Activated CD8-positive, alpha-beta memory T cell treated with anti-CD3 and anti-CD28 coated beads for 36 hours (primary cell): ENCODE data around the gene HSF4. TPM values are rescaled to one million over a fixed set of nuclear protein-coding genes. Genes with fewer than 3 reads are reported as not detected.

Experiments used
- CTCF ChIA-PET: fragments of 350-600 bp; sonication (Branson Sonifier 250); formaldehyde crosslinking; loops from one replicate; lab custom pipeline; 2021; ENCODE audit warnings: antibody characterized with exemption; lab: Charles Lee
- POLR2A ChIA-PET: fragments of 350-600 bp; sonication (Branson Sonifier 250); formaldehyde crosslinking; loops from one replicate; lab custom pipeline; 2021; ENCODE audit warnings: antibody characterized with exemption; lab: Charles Lee
- total RNA-seq, 2 experiments: library from RNA; stranded (reverse); gene quantifications; one replicate each; pipeline ENCODE4 v1.2.3, GENCODE V29; 2021

The HSF4 gene
- total RNA-seq, 2 experiments from 2014 or later, result 7.6 to 11.4 TPM

DNA sequence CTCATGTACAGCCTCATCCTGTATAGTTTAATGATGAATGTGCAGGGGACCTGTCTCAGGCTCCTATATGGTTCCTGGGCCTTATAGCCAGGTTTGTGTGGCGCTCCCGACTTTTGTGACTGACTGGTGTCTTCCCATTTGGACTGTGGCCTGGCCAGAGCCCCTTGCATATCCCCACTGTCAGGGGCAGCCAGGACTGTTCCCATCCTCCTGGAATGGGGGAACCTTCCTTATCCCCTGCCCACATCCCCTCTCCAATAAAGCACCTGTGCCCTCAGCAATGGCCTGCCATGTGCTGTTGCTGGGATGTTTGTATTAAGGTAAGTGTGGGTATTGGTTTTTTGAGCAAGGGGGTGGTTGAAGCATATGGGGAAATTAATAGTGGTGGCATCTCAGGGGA, 16.3 kb upstream of the HSF4 start:
- ChIA-PET CTCF (no interaction called here), POLR2A (no interaction called here)

GRCh38 chr16:67148656-67149275, 15.8 kb upstream of the HSF4 start:
- CTCF ChIA-PET, result interaction anchor here (0.6 kb wide), 1 partner anchor 21 kb away, joined by 3 read pairs; the partner anchor contains the start of gene NOL3

DNA sequence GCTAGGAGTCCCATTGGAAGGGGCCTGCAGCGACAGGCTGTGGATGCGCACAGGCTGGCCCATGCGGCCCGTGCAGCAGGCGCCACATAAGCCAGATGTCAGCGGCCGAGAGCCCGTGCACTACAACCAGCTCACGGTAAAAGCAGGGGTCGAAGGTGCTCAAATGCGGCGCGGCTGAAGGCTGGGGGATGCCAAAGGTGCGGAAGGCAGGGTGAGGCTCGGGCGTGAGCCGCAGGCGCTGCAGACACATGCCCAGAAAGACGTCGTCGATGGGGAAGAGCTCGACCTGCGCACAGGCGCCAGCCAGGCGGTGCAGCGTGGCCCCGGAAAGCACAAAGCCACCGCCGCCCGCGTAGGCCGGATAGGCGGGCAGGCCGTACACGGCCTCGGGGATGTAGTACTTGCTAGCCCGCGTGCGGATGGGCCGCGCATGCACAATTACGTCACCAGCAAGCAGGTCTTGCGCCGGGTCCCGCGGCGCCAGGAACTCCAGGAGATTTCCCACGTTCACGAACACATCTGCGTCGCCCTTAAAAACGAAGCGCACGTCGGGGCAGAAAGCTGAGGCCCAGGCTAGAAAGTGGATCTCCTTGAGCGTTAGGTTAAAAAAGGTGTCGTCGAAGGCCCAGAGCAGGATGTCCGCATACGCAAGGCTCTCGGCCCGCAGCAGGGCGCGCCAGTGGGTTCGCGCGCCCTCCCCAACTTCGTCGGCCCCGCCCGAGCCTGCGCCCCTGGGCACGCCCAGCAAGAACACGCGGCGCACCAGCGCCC, 15.1 kb upstream of the HSF4 start:
- ChIA-PET POLR2A (no interaction called here), CTCF (interaction anchor here (0.6 to 2.2 kb wide), 3 partner anchors 21 to 159 kb away, joined by 3 to 13 read pairs (median 3); partner anchors contain the start of gene NOL3)

More at GRCh38 chr16:67148656-67149275, 15.8 kb upstream of the HSF4 start:
- POLR2A ChIA-PET, result no interaction called here

GRCh38 chr16:67150047-67150832, 14.3 kb upstream of the HSF4 start:
- ChIA-PET POLR2A (interaction anchor here (1.3 kb wide), 1 partner anchor 133 kb away, joined by 3 read pairs; no protein-coding TSS in a partner anchor), CTCF (interaction anchor here (0.7 to 2.2 kb wide), 7 partner anchors 25 to 174 kb away, joined by 3 to 13 read pairs (median 4); no protein-coding TSS in a partner anchor)

DNA sequence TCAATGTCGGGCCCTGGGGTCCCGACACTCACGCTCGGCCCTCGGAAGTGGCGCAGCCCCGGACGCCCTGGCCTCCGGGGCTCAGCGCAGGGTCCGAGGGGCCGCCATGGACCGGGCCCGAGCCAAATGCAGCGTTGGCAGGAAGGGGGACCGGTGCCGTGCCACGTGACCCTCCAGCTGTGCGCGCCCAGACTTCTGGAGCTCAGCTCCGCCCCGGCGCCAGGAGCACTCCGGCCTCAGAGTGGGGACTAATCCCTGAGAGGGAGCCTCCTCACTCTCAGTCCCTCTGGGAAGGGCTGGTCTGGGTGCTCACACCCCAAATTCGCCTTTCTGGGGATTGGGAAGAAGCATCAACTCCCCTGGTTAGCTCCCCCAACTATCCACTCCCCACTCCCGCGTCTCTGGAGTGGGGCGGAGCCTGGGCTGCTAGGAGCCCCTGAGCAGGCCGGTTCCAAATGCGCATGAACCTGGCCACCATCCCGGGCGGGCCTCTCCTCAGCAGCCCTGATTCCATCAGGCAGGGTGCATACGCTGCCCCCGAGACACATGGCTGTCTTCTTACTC, 13.6 kb upstream of the HSF4 start, which contains the start of gene B3GNT9:
Gene B3GNT9, minus strand, starts transcription at position 166 of the 564 bp plus-strand sequence. CDS start 513 bp downstream, outside the sequence.
- POLR2A ChIA-PET, result interaction anchor here (1.3 kb wide), 1 partner anchor 133 kb away, joined by 3 read pairs; no protein-coding TSS in a partner anchor
- CTCF ChIA-PET, result interaction anchor here (0.8 to 2.2 kb wide), 10 partner anchors 13 to 189 kb away, joined by 3 to 13 read pairs (median 3); no protein-coding TSS in a partner anchor

DNA sequence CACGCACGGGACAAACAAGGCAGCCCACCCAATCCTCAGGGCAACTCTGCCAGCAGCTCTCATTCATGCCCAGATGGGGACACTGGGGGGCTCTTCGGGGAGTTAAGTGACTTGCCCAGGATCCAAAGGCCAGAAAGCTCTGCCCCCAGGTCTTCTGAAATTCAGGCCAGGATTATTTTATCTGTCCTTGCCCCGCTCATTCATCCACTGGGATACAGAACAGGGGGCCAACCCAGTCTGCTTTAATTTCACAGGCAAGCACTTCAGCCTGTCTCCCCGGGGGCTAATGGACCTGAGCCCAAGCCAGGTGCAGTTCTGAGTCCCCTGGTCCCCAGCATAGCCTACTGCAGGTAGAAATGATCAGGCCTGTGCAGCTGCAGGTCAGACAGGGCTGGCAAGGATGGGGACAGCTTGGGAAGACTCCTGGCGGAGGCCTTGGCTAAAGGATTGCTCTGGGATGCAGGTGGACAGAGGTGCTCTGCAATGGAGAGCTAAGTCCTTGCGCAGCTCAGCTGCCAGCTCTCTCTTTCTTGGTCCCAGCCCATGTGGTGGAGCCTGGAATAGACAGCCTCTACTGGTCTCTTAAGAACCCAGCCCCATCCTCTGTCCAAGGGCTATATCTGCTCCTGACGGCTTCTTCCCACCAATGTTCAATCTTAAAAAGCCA, 13.0 kb upstream of the HSF4 start:
- POLR2A ChIA-PET, result interaction anchor here (1.3 kb wide), 1 partner anchor 134 kb away, joined by 3 read pairs; no protein-coding TSS in a partner anchor
- CTCF ChIA-PET, result interaction anchor here (0.8 to 2.2 kb wide), 10 partner anchors 11 to 189 kb away, joined by 3 to 13 read pairs (median 3); no protein-coding TSS in a partner anchor

DNA sequence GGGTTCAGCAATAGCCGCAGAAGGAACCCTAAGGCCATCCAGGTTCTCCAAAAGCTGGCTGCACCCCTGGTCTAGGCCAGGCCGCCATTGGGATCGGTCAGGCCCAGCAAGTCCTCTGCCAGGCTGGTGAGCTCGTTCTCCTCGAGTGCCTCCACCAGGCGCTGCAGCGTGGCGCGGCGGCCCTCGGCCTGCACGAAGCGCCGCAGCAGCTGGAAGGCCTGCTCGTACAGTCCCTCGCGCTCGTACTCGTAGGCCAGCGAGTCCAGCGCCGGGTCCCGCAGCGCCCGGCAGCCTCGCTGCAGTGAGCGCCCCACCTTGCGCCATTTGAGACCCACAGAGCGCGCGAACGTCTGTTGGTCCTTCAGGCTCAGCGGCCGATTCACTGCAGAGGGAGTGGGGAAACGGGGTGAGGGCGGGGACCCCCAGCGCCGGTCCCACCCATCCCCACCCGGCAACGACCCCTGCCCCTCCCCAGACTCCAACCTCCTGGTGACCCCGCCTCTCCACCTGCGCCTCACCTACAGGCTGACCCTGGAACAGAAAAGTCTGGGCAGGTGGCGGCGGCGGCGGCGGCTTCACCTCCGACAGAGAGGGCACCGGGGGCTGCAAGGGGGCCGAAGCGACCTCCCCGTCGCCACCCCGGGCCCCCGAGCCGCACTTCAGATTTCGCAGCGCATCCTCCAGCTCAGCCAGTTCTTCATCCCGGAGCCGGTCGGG, 9.8 kb upstream of the HSF4 start:
- ChIA-PET CTCF (interaction anchor here (0.7 to 5.8 kb wide), 52 partner anchors 9 to 274 kb away, joined by 3 to 63 read pairs (median 5); partner anchors contain the start of genes CBFB, CES3, CES4A and E2F4), POLR2A (interaction anchor here (0.9 to 1.2 kb wide), 2 partner anchors 11 to 136 kb away, joined by 5 to 8 read pairs; no protein-coding TSS in a partner anchor)

DNA sequence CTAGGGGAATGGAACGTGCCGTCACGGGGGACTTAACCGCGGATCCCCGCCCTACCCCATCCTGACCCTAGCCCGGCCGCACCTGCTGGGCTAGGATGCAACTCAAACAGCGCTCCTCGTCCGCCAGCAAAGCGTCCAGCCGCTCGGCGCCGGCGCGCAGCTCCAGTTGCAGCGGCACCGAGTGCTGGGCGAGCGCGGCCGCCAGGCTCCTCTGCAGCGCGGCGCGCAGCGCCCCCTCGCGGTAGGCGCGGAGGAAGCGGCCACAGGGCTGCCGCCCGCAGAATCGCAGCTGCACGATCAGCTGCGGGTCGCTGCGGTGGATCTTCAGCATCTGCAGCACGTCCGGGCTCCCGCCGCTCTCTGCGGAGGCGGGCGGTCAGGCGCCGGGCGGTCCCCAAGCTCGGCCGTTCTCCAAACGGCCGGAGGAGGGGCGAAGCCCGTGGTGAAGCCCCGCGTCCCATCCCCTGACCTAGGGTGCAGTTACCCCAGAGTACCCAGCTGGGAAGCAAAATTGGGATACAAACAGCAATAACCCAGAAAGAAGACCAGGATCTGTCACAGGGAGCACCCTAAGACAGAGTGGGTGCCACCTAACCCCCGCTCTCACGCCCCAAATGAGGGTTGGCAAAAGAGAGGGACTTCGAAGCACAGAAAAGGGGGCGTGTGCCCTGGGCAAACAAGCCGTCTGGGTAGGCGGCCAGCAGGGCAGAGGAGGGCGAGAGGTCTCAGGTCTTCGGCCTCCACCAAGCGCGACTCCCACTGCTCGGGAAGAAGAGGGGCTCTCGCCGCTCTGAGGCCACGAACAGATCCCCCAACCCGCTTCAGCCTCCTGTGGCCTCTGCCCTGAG, 9.0 kb upstream of the HSF4 start:
- POLR2A ChIA-PET, result interaction anchor here (0.6 to 1.2 kb wide), 3 partner anchors 11 to 137 kb away, joined by 3 to 8 read pairs (median 5); no protein-coding TSS in a partner anchor

DNA sequence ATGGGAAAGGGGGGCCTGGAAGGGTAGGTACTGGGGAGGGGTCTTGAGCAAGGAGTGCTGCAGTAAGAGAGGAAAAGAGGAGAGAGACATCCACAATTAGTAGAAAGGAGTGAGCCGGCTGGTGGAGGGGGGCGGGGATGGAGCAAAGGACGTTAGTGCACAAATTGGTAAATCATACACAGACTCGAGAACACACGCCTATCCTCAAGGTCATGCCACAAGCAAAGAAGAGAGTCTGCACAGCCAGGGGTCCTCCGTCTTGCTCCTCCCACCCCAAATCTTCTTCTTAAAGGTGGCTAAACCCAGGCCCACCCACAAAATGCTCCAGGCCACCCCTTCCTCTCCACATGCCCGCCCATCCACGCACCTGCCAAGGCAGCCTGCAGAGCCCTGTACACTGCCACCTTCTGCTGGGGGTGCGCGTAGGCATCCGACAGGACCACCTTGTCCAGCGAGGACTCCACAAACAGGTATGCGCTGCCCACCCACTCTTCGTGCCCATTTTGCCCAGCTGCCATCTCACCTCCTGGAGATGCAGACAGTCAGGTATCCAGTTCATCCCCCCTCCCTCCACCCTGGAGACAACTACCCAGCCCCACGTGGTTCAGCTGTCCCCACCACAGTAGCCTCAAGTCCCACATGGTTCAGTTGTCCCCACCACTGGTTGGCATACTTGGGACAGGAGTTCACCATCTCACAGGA, 8.3 kb upstream of the HSF4 start:
- ChIA-PET CTCF (interaction anchor here (0.6 to 5.8 kb wide), 21 partner anchors 14 to 212 kb away, joined by 3 to 63 read pairs (median 5); partner anchors contain the start of genes CES4A, EXOC3L1 and NOL3), POLR2A (no interaction called here)

More for the DNA sequence above, 9.0 kb upstream of the HSF4 start:
- CTCF ChIA-PET, result interaction anchor here (0.6 to 5.8 kb wide), 54 partner anchors 8 to 211 kb away, joined by 3 to 63 read pairs (median 5); partner anchors contain the start of genes CBFB, CES4A, E2F4 and EXOC3L1

- ChIA-PET POLR2A (no interaction called here), CTCF (interaction anchor here (0.6 to 5.8 kb wide), 11 partner anchors 13 to 204 kb away, joined by 3 to 63 read pairs (median 5); partner anchors contain the start of gene NOL3)
These were observed 7.3 kb upstream of the HSF4 start for GRCh38 chr16:67157106-67157748.

DNA sequence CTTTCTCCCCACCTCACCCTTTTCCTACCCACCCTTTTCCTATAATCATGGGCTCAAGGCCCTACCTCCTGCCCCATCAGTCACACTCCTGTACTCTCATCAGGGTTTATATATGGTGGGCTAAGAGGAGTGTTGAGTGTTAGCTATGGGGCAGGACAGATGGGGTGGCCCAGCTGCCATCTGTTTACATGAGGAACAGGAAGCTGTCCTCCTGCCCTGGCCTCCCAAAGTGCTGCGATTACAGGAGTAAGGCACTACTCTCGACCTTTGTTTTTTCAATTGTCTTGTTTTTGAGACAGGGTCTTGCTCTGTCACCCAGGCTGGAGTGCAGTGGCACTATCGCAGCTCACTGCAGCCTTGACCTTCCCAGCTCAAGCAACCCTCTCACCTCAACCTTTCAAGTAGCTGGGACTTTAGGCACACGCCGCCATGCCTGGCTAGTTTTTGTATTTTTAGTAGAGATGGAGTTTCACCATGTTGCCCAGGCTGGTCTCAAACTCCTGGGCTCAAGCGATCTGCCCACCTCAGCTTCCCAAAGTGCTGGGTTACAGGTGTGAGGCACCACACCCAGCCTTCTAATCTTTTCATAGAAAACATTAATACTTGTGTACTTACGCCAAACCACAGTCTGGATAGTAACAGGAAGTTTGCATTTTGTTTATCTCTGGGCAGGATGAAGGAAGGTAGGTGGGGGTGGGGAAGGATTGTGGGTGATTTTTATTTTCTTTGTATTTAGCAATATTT, 6.5 kb upstream of the HSF4 start:
- ChIA-PET CTCF (interaction anchor here (1.0 to 5.8 kb wide), 7 partner anchors 12 to 200 kb away, joined by 3 to 63 read pairs (median 7); partner anchors contain the start of gene NOL3), POLR2A (interaction anchor here (0.6 to 2.6 kb wide), 6 partner anchors 13 to 284 kb away, joined by 4 to 14 read pairs (median 6); partner anchors contain the start of gene NOL3)

DNA sequence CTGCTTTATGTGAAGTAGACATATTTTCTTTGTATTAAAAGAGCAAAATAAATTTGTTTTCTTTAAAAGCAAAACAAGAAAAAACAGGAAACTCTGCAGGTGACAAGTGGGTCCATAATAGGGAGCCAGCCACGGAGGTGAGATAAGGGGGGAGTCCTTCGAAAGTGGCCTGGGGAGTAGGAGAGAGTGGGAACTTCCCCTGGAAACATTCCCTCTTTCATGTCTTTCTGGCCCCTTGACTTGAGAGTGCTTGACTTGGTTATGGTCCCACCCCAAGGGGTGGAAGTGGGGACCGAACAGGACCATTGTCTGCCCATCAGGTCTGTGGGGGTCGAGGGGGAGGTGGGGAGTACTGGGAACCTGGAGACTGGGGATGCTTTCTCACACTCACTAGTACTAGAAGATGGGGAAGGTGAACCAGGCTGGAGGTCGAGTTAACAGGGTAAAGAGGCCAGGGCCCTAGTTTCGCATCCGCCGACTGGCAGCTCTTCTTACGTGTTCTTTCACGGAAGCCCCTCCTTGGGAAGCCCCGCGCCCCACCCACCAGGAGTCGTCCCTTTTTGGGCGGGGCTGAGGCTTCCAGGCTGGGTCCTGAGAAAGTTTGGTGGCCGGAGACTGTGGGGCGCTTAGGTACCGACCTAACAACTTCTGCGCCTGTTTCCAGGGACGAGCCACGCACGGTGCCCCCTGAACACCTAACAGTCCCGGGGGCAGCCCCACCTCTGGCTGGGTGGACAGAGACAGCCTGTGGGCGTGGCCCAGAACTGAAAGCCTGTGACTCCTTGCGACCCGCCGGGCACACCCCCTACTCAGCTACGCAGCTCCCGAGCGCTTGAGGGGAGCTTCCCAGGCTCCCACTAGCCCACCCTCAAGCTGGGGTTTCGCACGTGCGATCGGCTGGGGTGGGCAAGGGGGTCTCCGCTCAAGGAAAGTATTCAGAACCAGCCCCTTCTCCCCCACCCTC, 5.6 kb upstream of the HSF4 start:
- ChIA-PET POLR2A (interaction anchor here (0.6 to 2.6 kb wide), 7 partner anchors 12 to 284 kb away, joined by 3 to 14 read pairs (median 5); partner anchors contain the start of gene NOL3), CTCF (interaction anchor here (0.6 to 5.8 kb wide), 5 partner anchors 16 to 222 kb away, joined by 3 to 63 read pairs (median 5); no protein-coding TSS in a partner anchor)
